ENCODE results near the gene DPPA5. TPM values are rescaled to one million over a fixed set of nuclear protein-coding genes. Genes with fewer than 3 reads are reported as not detected.
"Not testable (repeated sequence)": the region's sequence is repeated elsewhere in the genome, so short reads cannot be mapped to it uniquely, and the experiment has no call there.

The DPPA5 gene
- polyA plus RNA-seq, 1 donor from 2014 or later: not detected

- H3K4me3 ChIP-seq (ENCODE audit: low read length): no peak overlapping the region
- no peak overlapping the region for H3K27ac ChIP-seq (ENCODE audit: low read length)
These were observed 45.2 kb downstream of the DPPA5 start for GRCh38 chr6:73308712-73309534.

GRCh38 chr6:73303773-73304172 is 50.3 kb downstream of the DPPA5 start:
- H3K79me2 ChIP-seq (replicated peaks; ENCODE audit: insufficient read depth, low read length); H3K27me3 ChIP-seq (ENCODE audit: insufficient read depth, low read depth, low read length); H2AFZ ChIP-seq (ENCODE audit: low read depth, low read length); H3K27ac ChIP-seq (ENCODE audit: low read length); H3K4me3 ChIP-seq (ENCODE audit: low read length); H3K36me3 ChIP-seq (ENCODE audit: insufficient read depth, low read length); H3K9me3 ChIP-seq (ENCODE audit: low read length); H3F3A ChIP-seq (ENCODE audit: insufficient read depth, low read length, poor library complexity, severe bottlenecking); H4K20me1 ChIP-seq (ENCODE audit: insufficient read depth); H3K9me2 ChIP-seq (ENCODE audit: insufficient read depth, low read length); H3K9ac ChIP-seq (ENCODE audit: low read length); H3K4me2 ChIP-seq (ENCODE audit: low read length): not testable (repeated sequence)

More at GRCh38 chr6:73308712-73309534, 45.2 kb downstream of the DPPA5 start:
- H3K79me2 ChIP-seq (replicated peaks; ENCODE audit: insufficient read depth, low read length): no peaks in the 10 kb centered on the region
- no peaks in the 10 kb centered on the region for H4K20me1 ChIP-seq (ENCODE audit: insufficient read depth)
- peaks cover 4% of the 10 kb centered on the region for H3K27me3 ChIP-seq (ENCODE audit: insufficient read depth, low read depth, low read length)
- no peak overlapping the region for H3K9ac ChIP-seq (ENCODE audit: low read length)
- TF ChIP-seq RAD21 (conservative IDR thresholded peaks at IDR 0.05) (no peak), EZH2 (IDR thresholded peaks at IDR 0.05; ENCODE audit: borderline replicate concordance, insufficient read depth, low read length, poor library complexity, severe bottlenecking) (no peak), TAF1 (IDR thresholded peaks at IDR 0.05; ENCODE audit: low read depth) (no peak), REST (IDR thresholded peaks at IDR 0.05; ENCODE audit: borderline replicate concordance) (no peak), MXI1 (conservative IDR thresholded peaks at IDR 0.05; ENCODE audit: poor library complexity, severe bottlenecking) (no peak), CTCF (IDR thresholded peaks at IDR 0.05; ENCODE audit: poor library complexity, severe bottlenecking) (no peak), EP300 (conservative IDR thresholded peaks at IDR 0.05; ENCODE audit: poor library complexity, severe bottlenecking) (no peak), POLR2AphosphoS5 (IDR thresholded peaks at IDR 0.05) (no peak), SMC3 (conservative IDR thresholded peaks at IDR 0.05; ENCODE audit: poor library complexity) (no peak)
- no peak overlapping the region for H2AFZ ChIP-seq (ENCODE audit: low read depth, low read length)
- H3F3A ChIP-seq (ENCODE audit: insufficient read depth, low read length, poor library complexity, severe bottlenecking): no peaks in the 10 kb centered on the region
- peaks cover 6% of the 10 kb centered on the region for H3K9me3 ChIP-seq (ENCODE audit: low read length)
- no peak overlapping the region for H3K4me2 ChIP-seq (ENCODE audit: low read length)
- no peaks in the 10 kb centered on the region for H3K9me2 ChIP-seq (ENCODE audit: insufficient read depth, low read length)
- no peaks in the 10 kb centered on the region for H3K36me3 ChIP-seq (ENCODE audit: insufficient read depth, low read length)

Small RNA genes lying within 50 kb of the gene (small RNA-seq; reads per million reads assigned to genes)
- gene RPL39P3: 1.7 to 22.1 (median 2.2) reads per million in 3 experiments

Other genes starting within 250 kb of the DPPA5 start
- not detected in 2 replicates for gene KHDC1L, start 128.8 kb downstream of the DPPA5 start, polyA plus RNA-seq
- 1.5 and 2.5 TPM in 2 replicates for gene KHDC1, start 91.1 kb downstream of the DPPA5 start, polyA plus RNA-seq
- 3.1 TPM in 1 of 2 replicates, not detected in the other for gene KHDC3L, start 8.4 kb upstream of the DPPA5 start, polyA plus RNA-seq
- not detected in 2 replicates for gene OOEP, start 15.6 kb upstream of the DPPA5 start, polyA plus RNA-seq
- not detected in 2 replicates for gene DDX43, start 40.6 kb upstream of the DPPA5 start, polyA plus RNA-seq
- gene CGAS, start 98.0 kb upstream of the DPPA5 start, polyA plus RNA-seq: 0.10 and 0.53 TPM in 2 replicates
- gene MTO1, start 107.5 kb upstream of the DPPA5 start, polyA plus RNA-seq: 30.6 and 34.4 TPM in 2 replicates
- gene EEF1A1, start 166.8 kb upstream of the DPPA5 start, polyA plus RNA-seq: 9,853 and 10,705 TPM in 2 replicates